Endothelial cell of umbilical vein (primary cell): ENCODE results near the gene NOP10. TPM values are rescaled to one million over a fixed set of nuclear protein-coding genes. Genes with fewer than 3 reads are reported as not detected.

Source experiments
- BruUV-seq: library from RNA; stranded (reverse); fragments of 400-500 nt; replicated peaks from 2 replicates; lab custom pipeline; 2021; lab: Mats Ljungman, UMichigan
- CTCF ChIA-PET: fragments of 300-600, 350-600 bp; sonication (Branson Sonifier 250); formaldehyde crosslinking; loops from one replicate; lab custom pipeline; 2021; ENCODE audit warnings: antibody characterized with exemption, inconsistent platforms; lab: Charles Lee
- POLR2A ChIA-PET: fragments of 300-600, 350-600 bp; sonication (Branson Sonifier 250); formaldehyde crosslinking; loops from one replicate; lab custom pipeline; 2021; ENCODE audit warnings: antibody characterized with exemption, inconsistent platforms; lab: Charles Lee
- DNase-seq: peaks from one replicate; pipeline ENCODE4 v3.0.0-alpha.2; 2011; ENCODE audit warnings: low read depth, low spot score
- FAIRE-seq: peaks from 2 replicates; lab custom pipeline; 2011; peaks lifted over from hg19 to GRCh38; lab: Jason Lieb, UNC
- H2AFZ ChIP-seq: 2 replicates; pipeline ENCODE4 v1.6.0; 2012; ENCODE audit warnings: low read depth, low read length, control low read depth, inconsistent platforms
- H3K27ac ChIP-seq: 2 replicates; pipeline ENCODE4 v1.5.1; 2011; ENCODE audit warnings: low read depth, mild to moderate bottlenecking, control low read depth, low read length, moderate library complexity; ENCODE audit not compliant: insufficient read depth
- H3K27me3 ChIP-seq, 2 experiments: 2 replicates each; pipeline versions ENCODE4 v1.6.0 to v1.6.1; 2011; ENCODE audit warnings: low read length in 2 of 2, mixed read lengths in 1 of 2; ENCODE audit not compliant: control insufficient read depth in 2 of 2, insufficient read depth in 2 of 2
- H3K36me3 ChIP-seq, 2 experiments: 2 replicates in 1 of 2; 3 replicates in 1 of 2; pipeline ENCODE4 v1.5.1; 2011; ENCODE audit warnings: low read length in 2 of 2, mild to moderate bottlenecking in 1 of 2, moderate library complexity in 1 of 2; ENCODE audit not compliant: control insufficient read depth in 2 of 2, insufficient read depth in 2 of 2; ENCODE audit errors: extremely low read depth in 1 of 2
- H3K4me1 ChIP-seq: 3 replicates; pipeline ENCODE4 v1.5.1; 2011; ENCODE audit warnings: mild to moderate bottlenecking, low read length; ENCODE audit not compliant: control insufficient read depth, insufficient read depth; ENCODE audit errors: extremely low read depth
- H3K4me2 ChIP-seq: 2 replicates; pipeline ENCODE4 v1.6.1; 2011; ENCODE audit warnings: low read length, control low read depth, mixed read lengths; ENCODE audit not compliant: insufficient read depth
- H3K4me3 ChIP-seq, 3 experiments: fragments of 200-600 bp in 1 of 3; sonication (generic), shearing (Covaris generic) in 1 of 3; replicated peaks in 1 of 3; 2 replicates each; pipeline ENCODE4 v1.5.1; 2011 to 2016; ENCODE audit warnings: control low read depth in 3 of 3, low read length in 3 of 3, mild to moderate bottlenecking in 2 of 3, inconsistent platforms in 1 of 3, low read depth in 1 of 3, moderate library complexity in 1 of 3; ENCODE audit not compliant: insufficient read depth in 1 of 3
- H3K79me2 ChIP-seq: 2 replicates; pipeline ENCODE4 v1.6.0; 2012; ENCODE audit warnings: low read length, inconsistent platforms; ENCODE audit not compliant: control insufficient read depth, insufficient read depth
- H3K9ac ChIP-seq: replicated peaks from 2 replicates; pipeline ENCODE3; 2011; ENCODE audit warnings: low read length, control low read depth; ENCODE audit not compliant: insufficient read depth; ENCODE audit errors: extremely low read depth
- H3K9me1 ChIP-seq: replicated peaks from 3 replicates; pipeline ENCODE4 v1.6.0; 2011; ENCODE audit warnings: mild to moderate bottlenecking, low read length; ENCODE audit not compliant: control insufficient read depth, insufficient read depth; ENCODE audit errors: extremely low read depth
- H3K9me3 ChIP-seq: replicated peaks from 2 replicates; pipeline ENCODE4 v1.5.1; 2012; ENCODE audit warnings: low read length, inconsistent platforms; ENCODE audit not compliant: control insufficient read depth, insufficient read depth
- H4K20me1 ChIP-seq: replicated peaks from 2 replicates; pipeline ENCODE3; 2011; ENCODE audit warnings: mild to moderate bottlenecking, low read length; ENCODE audit not compliant: control insufficient read depth, insufficient read depth; ENCODE audit errors: extremely low read depth
- CTCF ChIP-seq, 2 donors: IDR thresholded peaks; 1 replicate in 1 of 2; 2 replicates in 1 of 2; pipeline ENCODE4 v1.5.1; 2011; ENCODE audit warnings: low read length in 2 of 2, mild to moderate bottlenecking in 2 of 2, moderate library complexity in 2 of 2, control low read depth in 1 of 2, inconsistent platforms in 1 of 2, low read depth in 1 of 2; ENCODE audit not compliant: insufficient read depth in 1 of 2; ENCODE audit errors: extremely low read depth in 1 of 2
- GATA2 ChIP-seq: IDR thresholded peaks from 2 replicates; pipeline ENCODE4 v1.7.0; 2011; ENCODE audit warnings: low read depth, mild to moderate bottlenecking, moderate library complexity, mixed read lengths, low read length; ENCODE audit not compliant: insufficient read length, insufficient read depth
- JUN ChIP-seq: IDR thresholded peaks from 2 replicates; pipeline ENCODE4 v1.6.1; 2011; ENCODE audit warnings: borderline replicate concordance, low read depth; ENCODE audit not compliant: insufficient read length, insufficient read depth
- MYC ChIP-seq: IDR thresholded peaks from one replicate; pipeline ENCODE4 v1.6.1; 2011; ENCODE audit warnings: mild to moderate bottlenecking, low read depth, low read length
- POLR2A ChIP-seq: IDR thresholded peaks from 2 replicates; pipeline ENCODE4 v1.6.1; 2012; ENCODE audit warnings: low read depth, mild to moderate bottlenecking, control low read depth, low read length
- dilution Hi-C: fragments of 300-500 bp; cut with MboI; formaldehyde crosslinking; loops from one replicate; pipeline ENCODE4 v1.15.0; 2019; ENCODE audit warnings: low sequenced_read_pairs; ENCODE audit not compliant: extremely low pct_ligation_motif_present
- intact Hi-C: fragments of 100-400 bp; cut with micrococcal nuclease; formaldehyde crosslinking; loops from one replicate; pipeline ENCODE4 v1.10.0; 2022
- polyA plus RNA-seq, 4 experiments: library from polyadenylated mRNA; depleted of rRNA in 3 of 4; stranded (reverse) in 3 of 4; unstranded in 1 of 4; fragments of >200 nt; gene quantifications; 2 replicates each; pipeline versions ENCODE4 v1.2.1 to v1.2.3, GENCODE V29; 2011 to 2012; ENCODE audit warnings: missing spikeins in 1 of 4
- total RNA-seq: library from RNA; stranded (reverse); gene quantifications from 2 replicates; pipeline ENCODE4 v1.2.3, GENCODE V29; 2021

Gene NOP10
- total and polyA plus RNA-seq, 2 donors (not counting 3 experiments of a cell fraction or from before 2014, with no cell fraction given): 225 to 710 TPM

GRCh38 chr15:34334672-34335071, 8.3 kb downstream of the NOP10 start:
- dilution Hi-C loops (no loop called here), intact Hi-C loops (loop anchor here (2.0 kb wide), 1 partner anchor 94 kb away; no protein-coding TSS in a partner anchor)
- Histone ChIP-seq H3K4me3 (peak overlapping the region in 2 of 3 experiments; percentile 11 to 74), H4K20me1 (no peaks in the 10 kb centered on the region), H3K9me1 (no peaks in the 10 kb centered on the region), H3K9ac (peak overlapping the region; percentile 67), H3K9me3 (no peaks in the 10 kb centered on the region), H3K27ac (peak overlapping the region; percentile 82), H3K4me2 (peak overlapping the region; percentile 99), H3K4me1 (peaks cover 37% of the 10 kb centered on the region), H3K27me3 (no peaks in the 10 kb centered on the region), H2AFZ (peak overlapping the region; percentile 9), H3K79me2 (peaks cover 1% of the 10 kb centered on the region), H3K36me3 (no peaks in the 10 kb centered on the region)
- ChIA-PET POLR2A (no interaction called here), CTCF (interaction anchor here (1.7 kb wide), 1 partner anchor 94 kb away, joined by 5 read pairs; no protein-coding TSS in a partner anchor)
- BruUV-seq: no TSS peak
- TF ChIP-seq CTCF (IDR thresholded peaks at IDR 0.05; ENCODE audit: extremely low read depth in 1 of 2, insufficient read depth in 1 of 2, low read depth in 1 of 2, low read length in 2 of 2) (no peak), JUN (no peak), MYC (no peak)
- DNase-seq: peak; percentile 37
- FAIRE-seq: no peak

- TF ChIP-seq POLR2A (no peak), JUN (no peak), GATA2 (no peak), MYC (no peak)
- intact Hi-C loops: no loop called here
- H3K9me1 ChIP-seq: no peaks in the 10 kb centered on the region
- H3K4me1 ChIP-seq: peaks cover 33% of the 10 kb centered on the region
- dilution Hi-C loops: no loop called here
- FAIRE-seq (no peak), DNase-seq (no peak)
- no peaks in the 10 kb centered on the region for H3K36me3 ChIP-seq
- peaks cover 1% of the 10 kb centered on the region for H3K79me2 ChIP-seq
- no peaks in the 10 kb centered on the region for H3K9me3 ChIP-seq
- H4K20me1 ChIP-seq: no peaks in the 10 kb centered on the region
- ChIA-PET CTCF (interaction anchor here (0.7 kb wide), 1 partner anchor 14 kb away, joined by 3 read pairs; no protein-coding TSS in a partner anchor), POLR2A (no interaction called here)
- no peak overlapping the region for H3K4me3 ChIP-seq
- H3K27me3 ChIP-seq: no peaks in the 10 kb centered on the region
- H2AFZ ChIP-seq: no peak overlapping the region
- H3K27ac ChIP-seq: no peak overlapping the region
- no peak overlapping the region for H3K4me2 ChIP-seq
- BruUV-seq: no TSS peak
- no peak overlapping the region for H3K9ac ChIP-seq
Measured at GRCh38 chr15:34332553-34333120, 10.3 kb downstream of the NOP10 start.
